Stimulated activated naive CD8-positive, alpha-beta T cell treated with anti-CD3 and anti-CD28 coated beads, Interleukin-15, Interleukin-2, amounts not matched to agents 100 ng/mL and 50 ng/mL, for 24 hours (primary cell): ENCODE data around the gene MITF.
A peak's percentile ranks its signal among the peaks of the same experiment; 100 is the strongest.

Experiments
- H3K27ac Mint-ChIP-seq: one replicate; pipeline ENCODE4 v1.8.0; 2021; ENCODE audit warnings: mild to moderate bottlenecking, mixed read lengths
- H3K27me3 Mint-ChIP-seq: one replicate; pipeline ENCODE4 v1.8.0; 2021; ENCODE audit warnings: mixed read lengths
- H3K36me3 Mint-ChIP-seq: one replicate; pipeline ENCODE4 v1.8.0; 2021; ENCODE audit warnings: low read depth, mixed read lengths
- H3K4me1 Mint-ChIP-seq: one replicate; pipeline ENCODE4 v1.8.0; 2021; ENCODE audit warnings: low read depth, mixed read lengths
- H3K4me3 Mint-ChIP-seq: one replicate; pipeline ENCODE4 v1.8.0; 2021; ENCODE audit warnings: mild to moderate bottlenecking, mixed read lengths
- H3K9me3 Mint-ChIP-seq: one replicate; pipeline ENCODE4 v1.8.0; 2021; ENCODE audit warnings: mixed read lengths

MITF gene, protein sequence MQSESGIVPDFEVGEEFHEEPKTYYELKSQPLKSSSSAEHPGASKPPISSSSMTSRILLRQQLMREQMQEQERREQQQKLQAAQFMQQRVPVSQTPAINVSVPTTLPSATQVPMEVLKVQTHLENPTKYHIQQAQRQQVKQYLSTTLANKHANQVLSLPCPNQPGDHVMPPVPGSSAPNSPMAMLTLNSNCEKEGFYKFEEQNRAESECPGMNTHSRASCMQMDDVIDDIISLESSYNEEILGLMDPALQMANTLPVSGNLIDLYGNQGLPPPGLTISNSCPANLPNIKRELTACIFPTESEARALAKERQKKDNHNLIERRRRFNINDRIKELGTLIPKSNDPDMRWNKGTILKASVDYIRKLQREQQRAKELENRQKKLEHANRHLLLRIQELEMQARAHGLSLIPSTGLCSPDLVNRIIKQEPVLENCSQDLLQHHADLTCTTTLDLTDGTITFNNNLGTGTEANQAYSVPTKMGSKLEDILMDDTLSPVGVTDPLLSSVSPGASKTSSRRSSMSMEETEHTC

GRCh38 chr3:69739204-69740102, at the start of gene MITF:
Gene MITF, plus strand, starts transcription at chr3:69739464. Its CDS starts 134 bp downstream, at chr3:69739598.
- H3K27me3 Mint-ChIP-seq = peaks cover 65% of the 10 kb centered on the region
- no peaks in the 10 kb centered on the region for H3K9me3 Mint-ChIP-seq
- peak within 1 kb of the TSS; percentile 68 for H3K4me3 Mint-ChIP-seq
- peaks cover 4% of the 10 kb centered on the region for H3K4me1 Mint-ChIP-seq
- H3K36me3 Mint-ChIP-seq = no peaks in the 10 kb centered on the region
- no peak within 1 kb of the TSS for H3K27ac Mint-ChIP-seq

- Mint-ChIP-seq H3K9me3 (no peaks in the 10 kb centered on the region), H3K27ac (no peak overlapping the region)
Measured at GRCh38 chr3:69691860-69692259, 47.4 kb upstream of the MITF start.

GRCh38 chr3:69692761-69693160, 46.5 kb upstream of the MITF start:
- H3K9me3 Mint-ChIP-seq = no peaks in the 10 kb centered on the region
- no peak overlapping the region for H3K27ac Mint-ChIP-seq
- no peaks in the 10 kb centered on the region for H3K36me3 Mint-ChIP-seq
- no peak overlapping the region for H3K4me3 Mint-ChIP-seq
- no peaks in the 10 kb centered on the region for H3K4me1 Mint-ChIP-seq
- H3K27me3 Mint-ChIP-seq = peaks cover 13% of the 10 kb centered on the region

More at GRCh38 chr3:69691860-69692259, 47.4 kb upstream of the MITF start:
- Mint-ChIP-seq H3K4me1 (no peaks in the 10 kb centered on the region), H3K4me3 (no peak overlapping the region), H3K27me3 (peaks cover 13% of the 10 kb centered on the region), H3K36me3 (no peaks in the 10 kb centered on the region)

GRCh38 chr3:69695443-69695842, 43.8 kb upstream of the MITF start:
- Mint-ChIP-seq H3K4me3 (no peak overlapping the region), H3K4me1 (no peaks in the 10 kb centered on the region), H3K27ac (no peak overlapping the region), H3K27me3 (peaks cover 10% of the 10 kb centered on the region), H3K36me3 (no peaks in the 10 kb centered on the region), H3K9me3 (peaks cover 9% of the 10 kb centered on the region)

- Mint-ChIP-seq H3K4me1 (no peaks in the 10 kb centered on the region), H3K4me3 (no peak overlapping the region), H3K27me3 (peaks cover 5% of the 10 kb centered on the region), H3K36me3 (no peaks in the 10 kb centered on the region), H3K27ac (no peak overlapping the region), H3K9me3 (peaks cover 9% of the 10 kb centered on the region)
Measured at GRCh38 chr3:69695933-69696332, 43.3 kb upstream of the MITF start.

GRCh38 chr3:69696367-69696766, 42.9 kb upstream of the MITF start:
- peaks cover 5% of the 10 kb centered on the region for H3K27me3 Mint-ChIP-seq
- H3K27ac Mint-ChIP-seq = no peak overlapping the region
- no peaks in the 10 kb centered on the region for H3K36me3 Mint-ChIP-seq
- no peaks in the 10 kb centered on the region for H3K4me1 Mint-ChIP-seq
- no peak overlapping the region for H3K4me3 Mint-ChIP-seq
- H3K9me3 Mint-ChIP-seq = peaks cover 9% of the 10 kb centered on the region

GRCh38 chr3:69697381-69697780, 41.9 kb upstream of the MITF start:
- Mint-ChIP-seq H3K36me3 (no peaks in the 10 kb centered on the region), H3K4me1 (no peaks in the 10 kb centered on the region), H3K27me3 (peaks cover 5% of the 10 kb centered on the region), H3K27ac (no peak overlapping the region), H3K9me3 (peaks cover 17% of the 10 kb centered on the region), H3K4me3 (no peak overlapping the region)

DNA sequence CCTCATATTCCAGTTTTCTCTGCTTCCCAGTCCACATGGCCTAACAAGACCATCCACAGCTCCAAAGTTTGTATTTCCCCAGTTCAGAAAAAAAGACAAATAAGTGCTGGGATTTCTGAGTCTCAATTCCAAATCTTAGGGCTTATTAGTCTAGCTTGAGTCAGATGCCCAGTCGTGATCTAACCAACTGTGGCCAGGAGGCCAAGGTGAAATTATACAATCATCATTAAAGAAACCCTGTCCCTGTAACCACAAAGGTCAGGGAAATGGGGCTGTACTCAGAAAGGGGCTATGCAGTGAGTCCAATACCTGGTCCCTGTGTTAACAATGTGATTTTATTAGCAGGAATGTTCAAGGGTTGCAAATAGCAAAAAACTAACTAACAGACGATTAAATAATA, 40.5 kb upstream of the MITF start:
- Mint-ChIP-seq H3K4me1 (no peaks in the 10 kb centered on the region), H3K27me3 (peaks cover 5% of the 10 kb centered on the region), H3K27ac (no peak overlapping the region), H3K9me3 (peaks cover 17% of the 10 kb centered on the region), H3K4me3 (no peak overlapping the region), H3K36me3 (no peaks in the 10 kb centered on the region)

DNA sequence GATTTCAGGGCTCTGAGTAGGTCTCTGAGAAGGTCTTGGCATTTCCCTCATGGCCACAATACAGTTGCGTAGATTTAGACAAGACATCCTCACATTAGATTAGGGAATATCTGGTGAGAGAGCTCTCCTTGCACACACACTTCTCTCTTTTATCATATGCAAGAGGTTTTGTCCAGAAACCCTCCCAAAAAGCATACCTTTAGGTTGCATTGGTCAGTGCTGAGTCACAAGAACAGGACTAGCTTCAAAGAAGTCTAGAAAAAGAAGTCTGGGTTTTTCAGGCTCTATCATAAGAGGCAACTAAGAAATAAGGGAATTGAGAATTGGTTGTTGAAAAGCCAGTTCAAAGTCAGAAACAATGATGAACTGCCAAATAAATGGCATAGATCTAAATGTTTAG, 40.1 kb upstream of the MITF start:
- Mint-ChIP-seq H3K9me3 (peaks cover 17% of the 10 kb centered on the region), H3K27me3 (peaks cover 6% of the 10 kb centered on the region), H3K4me3 (no peak overlapping the region), H3K4me1 (no peaks in the 10 kb centered on the region), H3K27ac (no peak overlapping the region), H3K36me3 (no peaks in the 10 kb centered on the region)

GRCh38 chr3:69700949-69701348, 38.3 kb upstream of the MITF start:
- no peak overlapping the region for H3K27ac Mint-ChIP-seq
- no peak overlapping the region for H3K4me3 Mint-ChIP-seq
- H3K36me3 Mint-ChIP-seq = no peaks in the 10 kb centered on the region
- H3K9me3 Mint-ChIP-seq = peaks cover 17% of the 10 kb centered on the region
- H3K4me1 Mint-ChIP-seq = no peaks in the 10 kb centered on the region
- peaks cover 8% of the 10 kb centered on the region for H3K27me3 Mint-ChIP-seq

DNA sequence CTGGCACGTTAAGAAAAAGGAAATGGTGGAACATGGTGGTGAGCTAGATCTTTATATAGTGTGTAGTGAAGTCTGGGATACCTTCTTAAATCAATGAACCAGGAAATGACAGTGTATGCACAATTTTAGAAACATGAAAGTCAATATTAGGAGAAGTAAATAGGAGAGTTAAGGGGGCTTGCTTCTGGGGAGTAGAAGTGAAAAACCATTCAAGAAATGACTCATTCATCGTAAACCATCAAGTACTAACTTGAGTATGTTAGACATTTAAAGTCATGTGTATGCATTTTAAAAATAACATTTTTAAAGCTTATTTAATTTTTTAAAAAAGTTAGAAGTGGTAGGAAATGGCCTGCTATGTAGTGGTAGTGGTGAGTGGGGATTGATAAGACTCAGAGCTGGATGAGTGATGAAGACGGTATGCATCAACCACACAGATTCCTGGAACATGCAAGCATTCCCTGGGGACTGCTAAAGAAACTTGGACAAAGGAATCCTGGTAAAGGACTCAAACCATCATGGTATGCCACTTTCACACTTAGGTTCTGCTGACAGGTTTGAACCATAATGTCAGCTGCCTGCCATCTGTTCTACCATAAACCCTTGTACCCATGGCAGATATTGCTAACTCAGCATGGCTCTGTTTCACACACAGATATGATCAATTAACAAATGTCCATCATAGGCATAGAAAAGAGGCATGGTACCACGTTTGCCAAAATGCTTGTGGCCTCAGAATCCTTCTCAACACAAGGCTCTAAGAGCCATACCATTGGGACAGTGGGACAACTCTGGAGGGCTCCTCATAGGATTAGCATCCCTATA, 28.9 kb upstream of the MITF start:
- peaks cover 4% of the 10 kb centered on the region for H3K27me3 Mint-ChIP-seq
- no peak overlapping the region for H3K27ac Mint-ChIP-seq
- H3K36me3 Mint-ChIP-seq = no peaks in the 10 kb centered on the region
- H3K4me3 Mint-ChIP-seq = no peak overlapping the region
- H3K4me1 Mint-ChIP-seq = no peaks in the 10 kb centered on the region
- H3K9me3 Mint-ChIP-seq = no peaks in the 10 kb centered on the region

DNA sequence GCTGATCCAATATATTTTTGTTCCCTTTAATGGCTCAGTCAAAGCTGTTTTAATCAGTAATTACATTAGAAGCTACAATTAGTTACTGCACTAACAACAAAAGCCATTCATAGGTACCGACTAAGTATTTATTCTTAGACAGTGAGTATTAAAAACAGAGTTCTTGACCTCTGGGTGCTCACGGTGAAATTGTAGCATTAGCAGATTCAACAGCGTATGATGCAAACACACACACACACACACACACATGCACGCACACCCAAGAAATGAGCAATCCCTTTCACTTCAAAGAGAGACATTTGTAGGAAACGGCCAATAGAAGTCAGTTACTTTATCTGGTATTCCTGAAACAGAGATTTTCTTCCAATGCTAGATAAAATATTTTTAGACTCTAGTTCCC, 27.0 kb upstream of the MITF start:
- H3K9me3 Mint-ChIP-seq = no peaks in the 10 kb centered on the region
- H3K36me3 Mint-ChIP-seq = no peaks in the 10 kb centered on the region
- H3K27me3 Mint-ChIP-seq = peaks cover 2% of the 10 kb centered on the region
- no peaks in the 10 kb centered on the region for H3K4me1 Mint-ChIP-seq
- H3K27ac Mint-ChIP-seq = no peak overlapping the region
- H3K4me3 Mint-ChIP-seq = no peak overlapping the region

DNA sequence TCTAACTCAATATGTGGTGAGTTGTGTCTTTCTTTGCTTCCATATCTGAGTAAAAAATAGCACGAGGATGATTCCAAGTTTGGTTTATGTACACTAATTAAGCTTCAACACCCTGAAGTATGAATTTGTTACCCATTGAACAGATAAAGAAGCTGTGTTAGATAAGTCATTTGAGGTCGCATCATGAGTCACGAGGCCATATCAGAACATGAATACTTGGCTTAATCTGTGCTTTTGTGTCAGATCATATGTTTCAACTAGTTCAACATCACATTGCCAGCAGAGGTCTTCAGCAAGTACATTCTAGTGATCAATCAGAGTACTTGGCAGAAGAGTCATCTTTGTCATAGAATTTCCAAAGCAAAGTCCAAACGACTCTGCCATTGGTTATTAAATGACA, 26.3 kb upstream of the MITF start:
- Mint-ChIP-seq H3K9me3 (no peaks in the 10 kb centered on the region), H3K27me3 (no peaks in the 10 kb centered on the region), H3K4me3 (no peak overlapping the region), H3K36me3 (no peaks in the 10 kb centered on the region), H3K27ac (no peak overlapping the region), H3K4me1 (no peaks in the 10 kb centered on the region)

DNA sequence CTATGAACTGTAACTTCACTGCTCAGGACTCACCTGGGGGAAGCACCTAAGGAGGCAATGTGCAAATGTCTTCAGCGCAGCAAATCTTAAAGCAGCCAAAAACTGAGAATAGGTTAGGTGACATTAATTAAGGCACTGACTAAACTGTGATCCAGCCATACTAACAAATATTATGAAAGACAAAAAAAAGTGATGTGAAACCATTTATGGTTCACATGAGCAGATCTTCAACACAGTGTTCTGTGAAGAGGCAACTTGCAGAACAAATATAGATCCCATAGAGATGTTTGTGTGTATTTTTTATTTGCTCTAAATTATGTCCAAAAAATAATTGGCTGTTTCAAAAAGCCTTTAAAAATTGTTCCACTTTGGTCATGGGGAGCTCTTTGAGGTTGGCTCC, 24.1 kb upstream of the MITF start:
- H3K36me3 Mint-ChIP-seq = no peaks in the 10 kb centered on the region
- no peaks in the 10 kb centered on the region for H3K9me3 Mint-ChIP-seq
- no peaks in the 10 kb centered on the region for H3K4me1 Mint-ChIP-seq
- no peaks in the 10 kb centered on the region for H3K27me3 Mint-ChIP-seq
- H3K4me3 Mint-ChIP-seq = no peak overlapping the region
- H3K27ac Mint-ChIP-seq = no peak overlapping the region
